ENCODE data around the gene ADAM19. TPM values are rescaled to one million over a fixed set of nuclear protein-coding genes. Genes with fewer than 3 reads are reported as not detected.

The ADAM19 gene
- total RNA-seq, 6 experiments from 2014 or later: 1.8 to 9.4 (median 4.5) TPM

DNA sequence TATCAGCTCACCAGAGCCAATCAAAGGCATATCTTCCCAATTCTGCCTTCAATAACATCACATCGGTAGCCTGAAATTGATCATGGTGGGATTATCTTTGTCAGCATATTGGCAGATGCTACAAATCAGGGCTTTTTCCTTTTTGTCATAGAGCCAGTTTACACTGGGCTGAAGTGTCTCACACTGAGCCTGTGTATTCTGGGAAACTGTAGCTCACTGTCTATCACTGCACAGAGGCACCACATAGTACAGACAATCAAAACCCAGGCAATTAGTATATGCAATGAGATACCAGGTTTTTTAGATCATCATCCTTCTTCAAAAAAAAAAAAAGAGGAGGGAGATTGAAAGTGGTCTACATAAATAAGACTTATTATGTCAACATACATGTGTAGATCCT is 46.6 kb downstream of the ADAM19 start:
- H3K4me1 ChIP-seq: peaks cover 0 to under 1% (median 0%) of the 10 kb centered on the region in 4 donors
- no peak for DNase-seq
- H3K27ac ChIP-seq: no peak overlapping the region
- no peaks in the 10 kb centered on the region for H3K9me3 ChIP-seq
- 100% methylated on average over 1 of the region's 1 CpG for WGBS (ENCODE audit: insufficient coverage, low coverage, low lambda C conversion rate, missing lambda C conversion rate)
- H3K36me3 ChIP-seq: peaks cover 0 to 3% (median under 1%) of the 10 kb centered on the region in 4 donors
- intact Hi-C loops (cut with DNase I): no loop called here
- no peak for ATAC-seq
- H3K27me3 ChIP-seq: no peaks in the 10 kb centered on the region
- TF ChIP-seq, protein P1, sequence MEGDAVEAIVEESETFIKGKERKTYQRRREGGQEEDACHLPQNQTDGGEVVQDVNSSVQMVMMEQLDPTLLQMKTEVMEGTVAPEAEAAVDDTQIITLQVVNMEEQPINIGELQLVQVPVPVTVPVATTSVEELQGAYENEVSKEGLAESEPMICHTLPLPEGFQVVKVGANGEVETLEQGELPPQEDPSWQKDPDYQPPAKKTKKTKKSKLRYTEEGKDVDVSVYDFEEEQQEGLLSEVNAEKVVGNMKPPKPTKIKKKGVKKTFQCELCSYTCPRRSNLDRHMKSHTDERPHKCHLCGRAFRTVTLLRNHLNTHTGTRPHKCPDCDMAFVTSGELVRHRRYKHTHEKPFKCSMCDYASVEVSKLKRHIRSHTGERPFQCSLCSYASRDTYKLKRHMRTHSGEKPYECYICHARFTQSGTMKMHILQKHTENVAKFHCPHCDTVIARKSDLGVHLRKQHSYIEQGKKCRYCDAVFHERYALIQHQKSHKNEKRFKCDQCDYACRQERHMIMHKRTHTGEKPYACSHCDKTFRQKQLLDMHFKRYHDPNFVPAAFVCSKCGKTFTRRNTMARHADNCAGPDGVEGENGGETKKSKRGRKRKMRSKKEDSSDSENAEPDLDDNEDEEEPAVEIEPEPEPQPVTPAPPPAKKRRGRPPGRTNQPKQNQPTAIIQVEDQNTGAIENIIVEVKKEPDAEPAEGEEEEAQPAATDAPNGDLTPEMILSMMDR (IDR thresholded peaks at IDR 0.05): no peak
- TF ChIP-seq POLR2A (IDR thresholded peaks at IDR 0.05): no peak
- H3K4me3 ChIP-seq: no peak overlapping the region

DNA sequence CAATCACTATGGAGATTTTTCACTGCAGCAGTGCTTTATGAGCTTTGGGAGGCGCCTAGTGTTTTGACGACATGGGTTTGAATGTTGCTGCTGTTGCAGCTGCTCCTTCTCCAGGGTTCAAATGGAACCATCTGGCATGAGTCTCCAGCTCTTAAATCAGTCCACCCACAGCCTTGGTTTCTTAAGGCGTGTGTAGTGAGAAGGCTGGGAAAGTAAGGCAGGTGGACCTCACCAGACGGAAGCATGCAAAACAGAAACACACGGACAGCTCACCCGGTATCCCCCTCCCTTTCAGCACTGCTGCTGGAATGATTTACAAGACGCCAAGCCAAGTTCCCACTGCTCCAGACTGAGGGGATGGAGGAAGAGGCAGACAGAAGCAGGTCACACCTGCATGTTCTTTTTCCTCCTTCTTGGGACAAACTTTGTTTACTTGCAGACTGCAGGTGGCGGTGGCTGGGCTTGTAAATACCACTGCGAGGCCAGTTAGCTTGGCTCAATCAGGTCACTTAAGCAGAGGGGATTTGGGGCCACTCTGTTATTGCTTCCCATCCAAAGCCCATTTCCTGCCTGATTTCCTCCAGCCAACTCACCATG is 47.4 kb downstream of the ADAM19 start:
- H3K4me1 ChIP-seq: no peaks in the 10 kb centered on the region
- H3K27ac ChIP-seq: no peak overlapping the region
- DNase-seq (no peak), ATAC-seq (no peak)
- H3K27me3 ChIP-seq: no peaks in the 10 kb centered on the region
- intact Hi-C loops (cut with DNase I): no loop called here
- 87% methylated on average over 7 of the region's 9 CpGs for WGBS (ENCODE audit: insufficient coverage, low coverage, low lambda C conversion rate, missing lambda C conversion rate)
- TF ChIP-seq, protein P1 (IDR thresholded peaks at IDR 0.05): no peak
- TF ChIP-seq POLR2A (IDR thresholded peaks at IDR 0.05): no peak
- H3K36me3 ChIP-seq: peaks cover 0 to 3% (median under 1%) of the 10 kb centered on the region in 4 donors
- H3K9me3 ChIP-seq: no peaks in the 10 kb centered on the region
- no peak overlapping the region for H3K4me3 ChIP-seq

DNA sequence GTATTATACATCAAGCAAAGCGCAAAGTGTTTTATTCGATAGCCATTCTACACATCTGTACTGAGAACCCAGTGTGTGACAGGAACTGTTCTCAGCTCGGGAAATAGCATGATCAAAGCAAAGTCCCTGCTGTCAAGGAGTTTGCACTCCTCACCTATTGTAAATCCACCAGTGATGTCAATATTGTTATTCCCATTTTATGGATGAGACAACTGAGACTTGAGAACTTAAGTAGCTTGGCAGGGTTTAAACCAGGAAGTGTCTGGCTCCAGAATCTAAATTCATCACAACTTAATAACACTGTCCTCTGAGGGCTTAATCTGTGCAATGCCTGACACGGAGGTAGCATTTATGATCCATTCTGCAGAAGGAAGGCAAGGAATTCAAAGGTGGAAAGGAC is 50.7 kb downstream of the ADAM19 start:
- peaks cover 0 to 3% (median 0%) of the 10 kb centered on the region in 4 donors for H3K36me3 ChIP-seq
- H3K27me3 ChIP-seq: no peaks in the 10 kb centered on the region
- WGBS (ENCODE audit: insufficient coverage, low coverage, low lambda C conversion rate, missing lambda C conversion rate): 93% methylated on average over 2 of the region's 4 CpGs
- H3K9me3 ChIP-seq: no peaks in the 10 kb centered on the region
- intact Hi-C loops (cut with DNase I): no loop called here
- DNase-seq (no peak), ATAC-seq (no peak)
- TF ChIP-seq, protein P1 (IDR thresholded peaks at IDR 0.05): no peak
- TF ChIP-seq POLR2A (IDR thresholded peaks at IDR 0.05): no peak
- peaks cover 0 to 9% (median 0%) of the 10 kb centered on the region in 4 donors for H3K4me1 ChIP-seq
- H3K4me3 ChIP-seq: no peak overlapping the region
- no peak overlapping the region for H3K27ac ChIP-seq

DNA sequence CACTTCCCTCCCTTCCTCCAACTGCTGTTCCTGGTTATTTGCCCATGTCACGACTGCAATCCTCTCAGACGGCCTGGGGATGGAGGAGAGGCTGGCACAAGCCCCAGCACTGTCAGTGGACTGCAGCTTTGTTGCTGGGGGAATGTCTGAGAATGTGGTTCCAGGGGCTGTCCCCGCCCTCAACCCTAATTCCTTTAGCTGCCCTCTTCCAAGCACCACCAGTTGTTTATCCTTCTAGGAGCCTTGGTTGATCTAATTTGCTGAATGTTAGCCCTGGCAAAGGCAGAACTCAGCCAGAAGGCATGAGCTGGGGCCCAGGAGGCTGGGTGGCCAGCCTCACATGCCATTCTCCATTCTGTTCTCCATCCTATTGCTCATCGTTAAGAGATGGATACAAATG is 51.6 kb downstream of the ADAM19 start:
- Histone ChIP-seq H3K27ac (no peak overlapping the region), H3K4me3 (no peak overlapping the region), H3K36me3 (peaks cover 0 to 3% (median under 1%) of the 10 kb centered on the region in 4 donors), H3K4me1 (peaks cover 0 to 9% (median 0%) of the 10 kb centered on the region in 4 donors), H3K9me3 (no peaks in the 10 kb centered on the region), H3K27me3 (no peaks in the 10 kb centered on the region)
- TF ChIP-seq, protein P1 (IDR thresholded peaks at IDR 0.05): no peak
- TF ChIP-seq POLR2A (IDR thresholded peaks at IDR 0.05): no peak
- WGBS (ENCODE audit: insufficient coverage, low coverage, low lambda C conversion rate, missing lambda C conversion rate): 80% methylated on average over 1 of the region's 4 CpGs
- no peak for DNase-seq
- intact Hi-C loops (cut with DNase I): no loop called here
- no peak for ATAC-seq
